ENCODE data around the gene MAN2A1. TPM values are rescaled to one million over a fixed set of nuclear protein-coding genes. Genes with fewer than 3 reads are reported as not detected.
A peak's percentile ranks its signal among the peaks of the same experiment; 100 is the strongest.

Gene MAN2A1
- total RNA-seq, 1 donor, result 19.1 TPM

DNA sequence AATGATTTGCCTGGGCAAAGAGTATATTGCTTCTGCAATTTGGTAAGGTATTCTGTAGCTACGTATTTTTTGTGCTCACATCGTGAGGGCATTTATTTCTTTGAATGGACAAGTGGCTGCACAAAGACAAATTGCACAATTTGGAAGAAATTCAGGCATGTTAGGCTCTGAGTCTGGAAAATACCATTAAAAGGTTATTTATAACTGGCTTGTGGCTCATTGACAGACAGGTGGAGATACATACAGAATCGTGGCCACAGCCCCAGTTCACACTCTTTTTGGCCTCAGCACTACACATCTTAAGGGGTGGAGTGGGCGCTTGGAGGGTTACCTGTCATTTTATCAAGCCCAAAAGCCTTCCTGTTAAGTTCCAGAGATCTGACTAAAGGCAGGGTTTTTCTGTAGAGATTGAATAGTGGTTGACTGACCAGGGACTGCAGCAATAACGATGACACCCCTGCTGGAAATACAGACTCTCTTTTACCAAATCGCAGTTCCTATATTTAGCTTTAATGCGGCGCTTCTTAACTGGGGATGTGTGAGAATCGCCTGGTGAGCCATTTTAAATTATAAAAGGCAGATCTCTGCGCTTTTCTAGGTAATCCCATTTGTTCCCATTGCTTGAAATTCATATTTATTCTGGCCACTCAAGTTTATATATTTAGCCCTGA is 14.7 kb downstream of the MAN2A1 start:
- DNase-seq (ENCODE audit: low read depth in 2 of 3, low spot score in 2 of 3), result no peak

DNA sequence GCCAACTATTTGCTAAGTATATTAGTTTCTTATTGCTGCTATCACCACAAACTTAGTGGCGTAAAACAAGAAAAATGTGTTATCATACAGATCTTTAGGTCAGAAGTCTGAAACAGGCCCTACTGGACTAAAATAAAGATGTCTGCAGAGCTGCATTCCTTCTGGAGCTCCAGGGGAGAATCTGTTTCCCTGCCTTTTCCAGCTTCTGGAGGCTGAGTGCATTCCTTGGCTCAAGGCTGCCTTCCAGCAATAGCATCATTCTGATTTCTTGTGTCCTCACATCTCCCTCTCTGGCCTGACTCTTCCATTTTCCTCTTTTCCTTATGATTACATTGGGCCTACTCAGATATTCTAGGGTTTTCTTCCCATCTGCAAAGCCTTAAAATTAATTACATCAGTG is 15.9 kb downstream of the MAN2A1 start:
- no peak for DNase-seq (ENCODE audit: low read depth in 2 of 3, low spot score in 2 of 3)

DNA sequence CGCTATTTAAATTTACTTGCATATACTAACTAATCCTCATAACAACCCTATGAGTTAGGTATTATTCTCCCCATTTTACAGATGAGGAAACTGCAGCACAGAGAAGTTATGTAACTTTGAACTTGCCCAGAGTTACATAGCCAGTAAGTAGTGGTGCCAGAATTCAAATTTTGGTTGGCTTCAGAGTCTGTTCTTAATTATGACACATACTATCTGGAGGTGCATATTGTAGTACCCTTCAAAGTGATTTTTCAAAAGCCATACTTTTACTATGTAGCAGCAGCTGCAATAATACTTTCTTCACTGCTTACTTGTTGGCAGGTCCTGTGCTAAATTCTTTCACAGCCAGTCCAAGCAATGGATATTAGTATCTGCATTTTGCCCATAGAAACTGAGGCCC is 16.4 kb downstream of the MAN2A1 start:
- DNase-seq (ENCODE audit: low read depth in 2 of 3, low spot score in 2 of 3), result no peak

DNA sequence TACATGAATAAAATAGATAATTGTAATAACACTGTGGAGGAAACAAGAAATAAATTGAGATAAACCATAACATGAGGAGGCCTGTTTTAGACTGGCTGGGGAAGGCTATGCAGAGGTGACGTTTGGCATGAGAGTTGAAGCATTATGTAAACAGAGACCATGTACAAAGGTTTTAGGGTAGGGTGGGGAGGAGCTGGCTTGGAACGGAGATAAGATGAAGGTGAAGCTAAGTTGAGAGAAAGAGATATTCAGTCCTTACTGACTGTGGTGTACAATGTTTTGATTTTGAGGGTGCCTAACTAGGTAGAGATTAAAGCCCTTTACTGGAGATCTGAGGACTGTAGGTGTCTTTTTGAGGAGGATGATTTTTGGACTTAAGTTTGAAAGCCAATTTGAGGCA is 17.8 kb downstream of the MAN2A1 start:
- DNase-seq (ENCODE audit: low read depth in 2 of 3, low spot score in 2 of 3), result no peak

DNA sequence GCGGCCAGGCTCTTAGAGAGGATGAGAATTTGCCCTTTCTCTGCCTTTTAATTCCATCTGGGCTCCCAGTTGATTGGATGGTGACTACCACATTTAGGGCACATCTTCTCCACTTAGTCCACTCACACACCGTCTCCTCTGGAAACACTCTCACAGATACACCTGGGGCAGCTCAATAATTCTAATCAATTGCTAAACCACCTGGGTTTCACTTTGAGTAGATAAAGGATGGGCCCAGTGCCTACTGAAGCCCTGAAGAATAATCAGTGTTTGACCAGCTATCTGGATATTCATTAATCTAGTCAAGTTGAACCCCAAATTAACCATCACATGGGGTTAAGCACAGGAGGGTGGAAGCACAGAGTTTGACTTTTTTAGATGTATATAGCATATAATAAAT is 19.1 kb downstream of the MAN2A1 start:
- no peak for DNase-seq (ENCODE audit: low read depth in 2 of 3, low spot score in 2 of 3)

DNA sequence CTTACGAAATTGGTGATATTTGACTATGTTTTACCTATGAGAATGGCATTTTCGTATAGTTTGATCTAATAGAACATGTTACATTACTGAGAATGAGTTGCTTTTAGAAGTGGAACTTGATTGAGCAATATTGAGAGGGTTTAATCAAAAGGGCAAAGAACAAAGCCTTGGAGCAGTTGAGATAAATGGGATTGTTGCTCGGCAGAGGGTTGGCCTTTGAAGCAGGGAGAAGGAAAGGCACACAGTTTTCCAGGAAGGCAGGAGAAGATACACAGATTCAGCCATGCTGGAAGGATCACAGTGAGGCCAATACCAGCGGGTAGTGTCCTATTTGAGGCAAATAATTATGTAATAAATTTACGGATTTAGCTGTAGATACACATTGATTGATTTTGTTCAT is 19.5 kb downstream of the MAN2A1 start:
- no peak for DNase-seq (ENCODE audit: low read depth in 2 of 3, low spot score in 2 of 3)

DNA sequence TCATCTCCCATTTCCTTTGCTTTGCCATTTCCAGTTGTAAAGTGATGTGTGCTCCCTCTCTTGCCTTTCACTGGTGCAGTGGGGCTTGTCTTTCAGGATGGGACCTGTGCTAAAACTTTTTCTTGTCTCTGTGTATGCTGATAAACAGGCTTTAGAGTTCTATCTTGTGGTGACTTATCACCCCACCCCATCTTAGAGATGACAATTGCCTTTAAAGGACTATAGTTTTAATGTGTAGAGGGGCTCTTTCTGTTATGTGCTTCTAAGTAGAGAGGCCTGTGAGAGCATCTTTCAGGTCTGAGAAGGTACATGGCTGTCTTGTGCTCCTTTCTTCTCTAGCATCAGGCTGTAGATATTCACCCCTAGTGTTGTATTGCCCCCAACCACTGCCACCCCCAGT is 21.9 kb downstream of the MAN2A1 start:
- DNase-seq (ENCODE audit: low read depth in 2 of 3, low spot score in 2 of 3), result no peak

DNA sequence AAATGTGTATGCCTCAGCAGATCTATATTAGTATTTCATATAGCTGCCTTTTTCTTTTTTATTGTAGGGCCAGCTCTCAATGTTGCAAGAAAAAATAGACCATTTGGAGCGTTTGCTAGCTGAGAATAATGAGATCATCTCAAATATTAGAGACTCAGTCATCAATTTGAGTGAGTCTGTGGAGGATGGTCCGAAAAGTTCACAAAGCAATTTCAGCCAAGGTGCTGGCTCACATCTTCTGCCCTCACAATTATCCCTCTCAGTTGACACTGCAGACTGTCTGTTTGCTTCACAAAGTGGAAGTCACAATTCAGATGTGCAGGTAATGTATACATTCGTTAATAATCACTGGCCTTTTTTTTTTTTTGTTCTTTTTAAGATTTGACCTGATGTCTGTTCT is 23.7 kb downstream of the MAN2A1 start:
- DNase-seq (ENCODE audit: low read depth in 2 of 3, low spot score in 2 of 3), result no peak

DNA sequence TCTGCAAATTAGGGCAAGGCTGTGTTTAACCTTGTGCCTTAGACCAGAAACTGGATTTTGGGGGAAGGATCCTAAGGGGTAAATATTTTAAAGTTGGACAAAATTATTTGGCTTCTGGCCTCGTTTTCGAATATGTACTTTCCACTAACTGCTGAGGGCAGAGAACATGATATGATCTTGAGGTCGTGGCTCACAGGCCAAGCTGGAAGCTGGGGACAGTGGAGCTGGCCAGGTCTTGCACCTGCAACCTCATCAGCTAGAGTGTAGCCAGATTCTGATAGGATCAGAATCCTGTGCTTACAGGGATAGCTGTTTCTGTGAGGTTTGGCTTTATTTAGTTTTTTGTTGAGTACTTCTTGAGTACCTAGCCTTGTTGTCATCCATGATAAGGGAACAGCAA is 24.9 kb downstream of the MAN2A1 start:
- DNase-seq (ENCODE audit: low read depth in 2 of 3, low spot score in 2 of 3), result no peak

DNA sequence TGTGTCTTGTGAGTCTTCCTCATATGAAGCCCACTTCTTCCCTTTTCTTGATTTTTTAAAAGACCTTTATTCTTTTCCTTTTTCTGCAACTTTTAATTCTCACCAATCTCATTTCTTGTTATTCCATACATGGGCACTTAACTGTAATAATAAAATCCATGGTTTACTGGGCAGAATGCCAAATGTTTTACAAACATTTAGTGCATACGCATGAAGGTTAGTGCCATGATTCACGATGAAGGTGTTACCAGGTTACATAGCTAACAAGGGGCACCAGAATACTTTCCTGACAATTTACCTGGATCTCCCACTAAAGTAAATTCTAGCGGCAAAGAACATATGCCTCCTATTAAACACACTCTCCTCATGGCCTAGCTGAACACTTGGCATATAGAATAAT is 28.5 kb downstream of the MAN2A1 start:
- no peak for DNase-seq (ENCODE audit: low read depth in 2 of 3, low spot score in 2 of 3)

DNA sequence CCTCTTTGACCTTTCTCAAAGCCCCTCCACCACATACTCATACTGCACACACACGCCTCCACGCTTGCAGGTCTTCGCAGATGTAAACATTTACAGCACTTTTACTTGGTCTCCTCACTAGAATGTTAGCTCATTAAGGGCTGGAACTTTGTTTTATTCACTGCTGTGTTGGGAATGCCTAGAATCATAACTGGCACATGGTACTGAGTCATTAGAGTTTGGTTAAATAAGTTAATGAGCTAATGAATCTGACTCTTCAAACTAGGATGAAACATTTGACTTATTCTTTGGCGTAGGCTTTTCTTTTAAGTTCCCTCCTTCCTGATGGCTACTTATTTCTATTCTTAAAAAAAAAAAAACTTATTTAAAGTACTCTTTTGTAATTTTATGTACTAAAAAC is 28.9 kb downstream of the MAN2A1 start:
- DNase-seq (ENCODE audit: low read depth in 2 of 3, low spot score in 2 of 3), result no peak

DNA sequence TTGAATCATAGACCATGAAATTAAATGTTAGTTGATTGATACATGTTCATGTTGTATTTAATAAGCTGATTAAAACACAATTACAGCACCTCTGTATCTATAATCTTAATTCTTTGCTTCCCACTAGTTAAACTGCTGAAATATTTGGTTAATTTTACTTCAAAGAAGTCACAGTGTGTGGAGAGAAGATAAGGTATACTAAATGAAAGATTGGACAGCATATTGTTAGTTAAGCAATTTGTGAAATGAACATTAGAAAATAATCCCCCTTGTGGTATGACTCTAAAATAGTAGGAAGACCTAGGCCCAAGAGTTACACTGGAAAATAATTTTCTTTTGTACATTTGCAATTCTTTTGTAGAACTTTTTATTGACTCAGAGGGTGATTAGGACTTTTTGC is 30.3 kb downstream of the MAN2A1 start:
- DNase-seq (ENCODE audit: low read depth in 2 of 3, low spot score in 2 of 3), result peak in 1 of 3 donors; percentile 22

DNA sequence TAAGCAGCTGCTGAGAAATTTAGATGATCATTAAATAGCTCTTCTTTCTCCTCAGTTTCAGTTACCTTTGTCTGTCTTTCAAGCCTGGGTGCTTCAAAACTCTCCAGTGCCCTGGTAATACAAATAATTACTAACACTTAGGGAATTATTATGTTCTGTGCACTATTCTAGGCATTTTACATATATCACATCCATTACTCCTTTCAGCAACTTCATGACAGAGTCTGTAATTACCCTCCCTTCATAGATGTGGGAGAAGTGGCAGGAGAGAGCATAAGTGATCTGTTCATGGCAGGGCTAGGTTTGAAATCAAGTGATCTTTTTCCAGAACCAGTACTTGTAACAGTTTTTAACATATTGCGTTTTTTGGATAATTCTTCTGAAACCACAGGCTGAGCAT is 32.0 kb downstream of the MAN2A1 start:
- no peak for DNase-seq (ENCODE audit: low read depth in 2 of 3, low spot score in 2 of 3)

DNA sequence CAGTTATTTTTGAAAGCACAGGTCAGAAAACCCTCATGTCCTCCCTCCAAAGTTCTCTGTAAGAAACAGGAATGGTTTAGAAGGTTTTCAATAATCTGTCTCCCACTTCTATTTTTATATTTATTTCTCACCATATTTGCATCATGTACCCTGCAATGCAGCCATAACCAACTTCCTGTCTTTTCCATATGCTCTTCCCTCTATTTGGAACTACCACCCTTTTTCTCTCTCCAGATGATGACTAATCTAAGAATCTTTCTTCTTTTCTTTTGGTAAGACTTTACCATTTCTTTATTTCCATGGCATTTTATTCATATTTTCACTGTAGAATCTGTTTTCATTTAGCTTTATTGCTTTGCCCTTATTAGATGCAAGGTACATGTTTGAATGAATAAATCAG is 33.9 kb downstream of the MAN2A1 start:
- no peak for DNase-seq (ENCODE audit: low read depth in 2 of 3, low spot score in 2 of 3)

DNA sequence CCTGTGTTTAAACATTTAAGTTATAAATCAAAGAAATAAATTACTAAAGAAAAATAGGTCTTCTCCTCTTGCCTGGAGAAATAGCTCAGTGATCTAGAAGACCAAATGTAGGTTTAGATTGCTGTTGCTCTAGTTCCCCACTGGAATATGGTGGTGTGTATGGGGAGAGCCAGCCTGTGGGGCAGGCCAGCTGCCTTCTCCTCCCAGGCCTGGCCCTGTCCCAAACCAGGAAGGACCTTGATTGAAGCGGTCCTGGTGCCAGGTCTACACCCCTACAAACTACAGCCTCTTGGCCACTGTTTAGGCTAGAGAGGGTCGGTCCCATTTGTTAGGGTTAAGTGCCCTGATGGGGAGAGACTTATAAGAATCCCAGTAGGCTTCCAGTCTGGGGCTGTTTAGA is 35.4 kb downstream of the MAN2A1 start:
- DNase-seq (ENCODE audit: low read depth in 2 of 3, low spot score in 2 of 3), result no peak

DNA sequence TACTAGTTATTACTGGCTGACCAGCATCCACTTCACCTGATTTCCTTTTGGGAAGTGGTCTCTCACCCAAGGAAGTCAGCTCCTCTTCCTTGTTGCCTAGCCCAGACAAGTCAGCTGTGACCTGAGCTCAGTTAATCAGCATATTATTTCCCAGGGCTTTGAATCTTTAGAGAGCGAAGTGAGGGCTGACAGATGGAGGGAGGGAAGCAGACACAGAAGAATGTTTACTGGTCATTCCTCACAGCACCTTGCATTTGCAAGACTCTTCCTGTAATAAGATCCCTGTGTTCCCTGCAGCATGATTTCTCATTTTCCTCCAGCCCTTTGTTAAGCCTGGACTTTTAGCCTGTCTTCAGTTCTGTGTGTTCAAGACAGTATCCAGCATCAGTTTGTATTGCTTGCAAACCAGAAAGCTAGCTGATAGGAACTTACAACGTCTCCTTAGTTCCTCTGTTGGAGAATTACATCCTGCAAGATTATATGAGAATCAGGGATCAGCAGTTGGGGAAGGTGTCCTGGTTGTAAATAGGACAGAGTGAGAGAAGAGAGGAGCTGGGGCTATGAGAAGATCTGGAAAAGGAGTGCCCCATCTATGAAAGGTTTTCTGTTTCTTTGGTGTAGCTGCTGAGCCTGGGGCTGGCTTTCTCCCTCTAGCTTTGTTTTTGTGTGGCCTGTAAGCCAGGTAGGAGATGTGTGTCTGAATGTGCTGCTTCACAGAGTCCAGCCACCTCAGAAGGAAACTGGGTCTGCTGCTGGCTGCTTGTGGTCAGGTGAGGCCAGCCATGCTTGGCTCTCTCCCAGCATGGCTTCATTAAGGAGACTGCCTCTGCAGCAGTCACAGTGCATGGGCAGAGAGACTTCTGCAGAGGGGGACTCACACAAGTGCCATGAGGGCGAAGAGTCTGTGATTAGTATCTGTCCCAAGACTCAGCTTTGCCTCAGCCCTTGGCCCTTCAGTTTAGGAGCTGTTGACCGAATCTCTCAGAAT is 50.3 kb downstream of the MAN2A1 start:
- no peak for DNase-seq (ENCODE audit: low read depth in 2 of 3, low spot score in 2 of 3)

DNA sequence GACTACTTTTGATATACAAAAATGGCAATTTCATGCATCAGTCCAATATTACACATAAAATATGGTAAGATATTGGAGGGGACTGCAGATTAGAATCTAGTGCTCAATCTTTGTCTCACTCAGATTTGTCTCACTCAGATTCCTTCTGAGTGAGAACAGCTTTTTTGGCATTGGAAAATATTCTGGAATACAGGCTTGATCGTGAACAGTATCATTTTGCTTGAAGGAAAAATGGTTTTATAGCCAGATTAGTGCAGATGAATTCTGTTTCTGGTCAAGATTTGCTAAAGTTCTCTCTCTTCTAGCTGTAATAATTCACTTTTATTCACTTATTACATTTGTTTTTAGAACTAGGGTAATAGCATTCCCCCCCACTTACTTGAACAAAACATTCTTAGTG is 51.2 kb downstream of the MAN2A1 start:
- DNase-seq (ENCODE audit: low read depth in 2 of 3, low spot score in 2 of 3), result no peak

DNA sequence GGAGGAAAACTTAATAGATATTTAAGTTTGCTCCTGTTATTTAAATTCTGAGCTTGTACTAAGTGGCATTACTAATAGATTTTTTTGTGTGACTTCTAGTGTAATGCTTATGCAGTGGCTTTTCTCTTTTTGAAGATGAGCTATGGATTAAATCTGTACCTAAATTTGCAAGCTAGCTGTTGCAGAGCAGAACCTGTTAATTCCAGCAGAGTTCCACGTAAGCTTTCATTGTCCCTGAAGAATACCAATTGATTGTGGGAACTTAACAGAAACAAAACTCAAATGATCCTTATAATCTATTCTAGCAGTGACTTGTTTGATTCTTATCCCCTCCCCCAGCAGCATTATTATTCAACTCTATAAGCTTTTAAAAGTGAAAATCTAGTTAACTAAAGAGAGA is 51.7 kb downstream of the MAN2A1 start:
- DNase-seq (ENCODE audit: low read depth in 2 of 3, low spot score in 2 of 3), result no peak

DNA sequence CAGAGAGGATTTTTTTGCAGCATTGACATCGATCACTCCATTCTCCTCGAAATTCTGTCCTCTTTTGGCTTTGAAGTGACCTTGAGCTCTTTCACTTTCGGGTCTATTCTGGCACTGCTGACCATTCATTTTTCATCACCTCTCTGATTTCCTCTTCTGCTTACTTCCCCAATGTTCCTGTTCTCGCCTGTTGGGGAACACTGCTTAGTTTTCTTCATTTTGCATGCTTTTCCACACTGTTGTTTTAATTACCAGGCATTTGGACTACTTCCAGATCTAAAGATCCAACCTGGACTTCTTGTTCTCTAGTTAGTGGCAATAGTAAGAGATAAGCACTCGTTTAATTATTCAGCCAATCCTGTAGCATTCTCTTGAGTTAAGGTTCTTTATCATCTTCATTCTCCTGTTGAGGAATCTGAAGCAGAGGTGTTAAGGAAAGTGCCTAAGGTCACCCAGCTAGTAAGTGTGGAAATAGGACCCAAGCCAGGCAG is 53.4 kb downstream of the MAN2A1 start:
- DNase-seq (ENCODE audit: low read depth in 2 of 3, low spot score in 2 of 3), result no peak

DNA sequence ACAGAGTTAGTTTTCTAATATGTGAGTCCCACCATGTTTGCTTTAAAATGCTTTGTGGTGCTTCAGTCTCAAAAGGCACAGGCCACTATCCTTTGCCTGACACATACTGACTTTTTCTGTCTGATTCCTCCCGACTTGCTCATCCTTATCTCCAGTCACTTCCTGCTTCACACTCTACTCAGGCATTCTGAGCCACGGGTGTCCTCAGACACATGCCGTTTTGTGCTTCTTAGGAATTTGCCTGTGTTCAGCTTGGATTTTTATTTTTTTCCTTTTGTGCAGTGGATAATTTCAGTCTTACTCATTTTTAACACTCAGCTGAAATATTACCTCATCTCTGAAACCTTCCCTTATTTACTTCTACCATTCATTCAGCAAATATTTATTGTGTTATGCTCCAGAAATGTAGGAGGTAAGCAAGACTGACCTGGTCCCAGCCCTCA is 54.1 kb downstream of the MAN2A1 start:
- DNase-seq (ENCODE audit: low read depth in 2 of 3, low spot score in 2 of 3), result no peak

DNA sequence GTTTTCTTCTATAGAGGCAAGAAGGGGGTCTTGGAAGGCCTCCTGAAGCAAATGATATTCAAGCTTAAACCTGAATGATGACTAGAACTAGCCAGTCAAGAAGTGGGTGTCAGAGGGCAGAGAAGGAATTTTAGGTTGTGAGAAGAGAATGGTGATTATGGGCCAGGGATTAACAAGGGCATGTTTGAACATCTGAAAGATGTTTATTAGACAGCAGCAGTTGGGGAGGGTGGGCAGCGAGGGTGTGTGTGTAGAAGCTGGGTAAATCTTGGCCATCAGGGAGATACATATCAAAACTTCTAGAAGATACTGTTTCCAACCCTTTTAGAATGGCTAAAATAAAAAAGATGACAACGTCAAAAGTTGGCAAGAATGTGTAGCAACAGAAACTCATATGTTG is 54.5 kb downstream of the MAN2A1 start:
- DNase-seq (ENCODE audit: low read depth in 2 of 3, low spot score in 2 of 3), result no peak

DNA sequence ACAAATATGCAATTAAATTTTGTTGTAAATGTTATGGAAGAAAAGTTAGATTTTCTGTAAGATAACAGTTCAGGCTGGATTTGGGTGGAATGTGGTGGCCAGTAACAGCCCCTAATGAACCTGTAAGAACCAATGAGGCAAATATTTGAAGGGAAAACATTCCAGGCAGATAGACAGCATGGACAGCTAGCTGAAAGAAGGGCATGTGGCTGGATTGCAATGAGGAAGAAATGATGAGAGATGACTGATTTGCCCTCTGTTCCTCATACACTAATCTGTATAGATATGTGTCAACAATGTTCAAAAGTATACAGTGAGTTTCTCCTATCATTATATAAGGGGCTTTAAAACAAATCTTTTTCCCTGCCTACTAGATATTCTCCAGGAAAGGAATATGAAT is 58.8 kb downstream of the MAN2A1 start:
- no peak for DNase-seq (ENCODE audit: low read depth in 2 of 3, low spot score in 2 of 3)

All from hematopoietic multipotent progenitor cell (in vitro differentiated cells).